ENCODE data around the gene ZNF48.

Gene ZNF48

GRCh38 chr16:30418350-30419181, 23.3 kb downstream of the ZNF48 start:
- no peak overlapping the region for H2BK5ac ChIP-seq (ENCODE audit: low read length)
- no peak overlapping the region for H2BK120ac ChIP-seq (ENCODE audit: low read depth, low read length)
- H4K8ac ChIP-seq (ENCODE audit: low read depth, low read length): no peak overlapping the region
- H3K56ac ChIP-seq (ENCODE audit: low read length): peak overlapping the region; percentile 89
- no peaks in the 10 kb centered on the region for H3K79me2 ChIP-seq (ENCODE audit: control insufficient read depth, insufficient read depth, low read length)
- no peak overlapping the region for H2BK15ac ChIP-seq (replicated peaks; ENCODE audit: low read depth)
- no CpG with 5 or more reads among the region's 31 CpGs for WGBS (ENCODE audit: extremely low coverage, insufficient coverage, low lambda C conversion rate)
- peaks cover 3% of the 10 kb centered on the region for H3K36me3 ChIP-seq (ENCODE audit: control insufficient read depth, insufficient read depth, low read length)
- H3K18ac ChIP-seq (ENCODE audit: low read length): no peak overlapping the region
- no peak overlapping the region for H3K4me3 ChIP-seq (ENCODE audit: low read length)
- H3K4me1 ChIP-seq (ENCODE audit: control insufficient read depth, low read depth, low read length): no peaks in the 10 kb centered on the region
- H3K27ac ChIP-seq (ENCODE audit: low read depth, low read length): peak overlapping the region; percentile 24
- peak overlapping the region; percentile 82 for H3K9ac ChIP-seq (ENCODE audit: low read length)
- H3K4ac ChIP-seq (ENCODE audit: low read depth, low read length): peak overlapping the region; percentile 2
- no peak overlapping the region for H4K5ac ChIP-seq (ENCODE audit: low read length)
- H2AK5ac ChIP-seq (ENCODE audit: low read length): no peak overlapping the region
- H3K23ac ChIP-seq (ENCODE audit: low read length): no peak overlapping the region
- peak overlapping the region; percentile 78 for H3K4me2 ChIP-seq (ENCODE audit: low read length)
- no peak for DNase-seq
- no peaks in the 10 kb centered on the region for H3K79me1 ChIP-seq (ENCODE audit: low read length)
- H3K27me3 ChIP-seq (ENCODE audit: insufficient read depth, low read length, poor library complexity): no peaks in the 10 kb centered on the region

- H3K79me2 ChIP-seq (ENCODE audit: control insufficient read depth, insufficient read depth, low read length): no peaks in the 10 kb centered on the region
- DNase-seq: no peak
- no peaks in the 10 kb centered on the region for H3K27me3 ChIP-seq (ENCODE audit: insufficient read depth, low read length, poor library complexity)
- H3K4me2 ChIP-seq (ENCODE audit: low read length): no peak overlapping the region
- no peak overlapping the region for H2BK5ac ChIP-seq (ENCODE audit: low read length)
- H2AK5ac ChIP-seq (ENCODE audit: low read length): no peak overlapping the region
- peaks cover 9% of the 10 kb centered on the region for H3K36me3 ChIP-seq (ENCODE audit: control insufficient read depth, insufficient read depth, low read length)
- H3K9ac ChIP-seq (ENCODE audit: low read length): no peak overlapping the region
- no peak overlapping the region for H3K4me3 ChIP-seq (ENCODE audit: low read length)
- no peak overlapping the region for H4K8ac ChIP-seq (ENCODE audit: low read depth, low read length)
- H3K4me1 ChIP-seq (ENCODE audit: control insufficient read depth, low read depth, low read length): no peaks in the 10 kb centered on the region
- H3K4ac ChIP-seq (ENCODE audit: low read depth, low read length): no peak overlapping the region
- H3K27ac ChIP-seq (ENCODE audit: low read depth, low read length): no peak overlapping the region
- H3K23ac ChIP-seq (ENCODE audit: low read length): no peak overlapping the region
- no CpG with 5 or more reads among the region's 5 CpGs for WGBS (ENCODE audit: extremely low coverage, insufficient coverage, low lambda C conversion rate)
- H2BK120ac ChIP-seq (ENCODE audit: low read depth, low read length): no peak overlapping the region
- H3K18ac ChIP-seq (ENCODE audit: low read length): no peak overlapping the region
- H4K5ac ChIP-seq (ENCODE audit: low read length): no peak overlapping the region
- peaks cover 4% of the 10 kb centered on the region for H3K79me1 ChIP-seq (ENCODE audit: low read length)
- no peak overlapping the region for H3K56ac ChIP-seq (ENCODE audit: low read length)
- no peak overlapping the region for H2BK15ac ChIP-seq (replicated peaks; ENCODE audit: low read depth)
Observed at GRCh38 chr16:30421010-30421409, 25.8 kb downstream of the ZNF48 start.

GRCh38 chr16:30428055-30428454, 32.8 kb downstream of the ZNF48 start:
- Histone ChIP-seq H2BK120ac (ENCODE audit: low read depth, low read length) (no peak overlapping the region), H2AK5ac (ENCODE audit: low read length) (no peak overlapping the region), H3K4me1 (ENCODE audit: control insufficient read depth, low read depth, low read length) (peaks cover 2% of the 10 kb centered on the region), H3K27me3 (ENCODE audit: insufficient read depth, low read length, poor library complexity) (no peaks in the 10 kb centered on the region), H2BK5ac (ENCODE audit: low read length) (no peak overlapping the region), H3K23ac (ENCODE audit: low read length) (no peak overlapping the region), H4K8ac (ENCODE audit: low read depth, low read length) (no peak overlapping the region), H3K4me2 (ENCODE audit: low read length) (no peak overlapping the region), H3K56ac (ENCODE audit: low read length) (no peak overlapping the region), H3K79me1 (ENCODE audit: low read length) (peaks cover 10% of the 10 kb centered on the region), H3K18ac (ENCODE audit: low read length) (no peak overlapping the region), H4K5ac (ENCODE audit: low read length) (no peak overlapping the region), H2BK15ac (replicated peaks; ENCODE audit: low read depth) (no peak overlapping the region), H3K27ac (ENCODE audit: low read depth, low read length) (no peak overlapping the region), H3K36me3 (ENCODE audit: control insufficient read depth, insufficient read depth, low read length) (peaks cover 7% of the 10 kb centered on the region), H3K79me2 (ENCODE audit: control insufficient read depth, insufficient read depth, low read length) (peaks cover 4% of the 10 kb centered on the region), H3K9ac (ENCODE audit: low read length) (no peak overlapping the region), H3K4ac (ENCODE audit: low read depth, low read length) (no peak overlapping the region), H3K4me3 (ENCODE audit: low read length) (no peak overlapping the region)
- no peak for DNase-seq
- no CpG with 5 or more reads among the region's 4 CpGs for WGBS (ENCODE audit: extremely low coverage, insufficient coverage, low lambda C conversion rate)

- no peak overlapping the region for H3K18ac ChIP-seq (ENCODE audit: low read length)
- no peak overlapping the region for H4K5ac ChIP-seq (ENCODE audit: low read length)
- no peak overlapping the region for H2BK120ac ChIP-seq (ENCODE audit: low read depth, low read length)
- DNase-seq: no peak
- no peak overlapping the region for H3K4ac ChIP-seq (ENCODE audit: low read depth, low read length)
- H2BK5ac ChIP-seq (ENCODE audit: low read length): no peak overlapping the region
- H3K9ac ChIP-seq (ENCODE audit: low read length): peak overlapping the region; percentile 75
- H2BK15ac ChIP-seq (replicated peaks; ENCODE audit: low read depth): no peak overlapping the region
- H3K27me3 ChIP-seq (ENCODE audit: insufficient read depth, low read length, poor library complexity): no peaks in the 10 kb centered on the region
- H3K27ac ChIP-seq (ENCODE audit: low read depth, low read length): no peak overlapping the region
- H3K4me2 ChIP-seq (ENCODE audit: low read length): peak overlapping the region; percentile 47
- H3K4me3 ChIP-seq (ENCODE audit: low read length): peak overlapping the region; percentile 72
- no peak overlapping the region for H2AK5ac ChIP-seq (ENCODE audit: low read length)
- WGBS (ENCODE audit: extremely low coverage, insufficient coverage, low lambda C conversion rate): no CpG with 5 or more reads among the region's 11 CpGs
- peaks cover 10% of the 10 kb centered on the region for H3K79me1 ChIP-seq (ENCODE audit: low read length)
- H3K23ac ChIP-seq (ENCODE audit: low read length): no peak overlapping the region
- H3K79me2 ChIP-seq (ENCODE audit: control insufficient read depth, insufficient read depth, low read length): peaks cover 4% of the 10 kb centered on the region
- H3K4me1 ChIP-seq (ENCODE audit: control insufficient read depth, low read depth, low read length): peaks cover 2% of the 10 kb centered on the region
- H3K56ac ChIP-seq (ENCODE audit: low read length): peak overlapping the region; percentile 84
- H4K8ac ChIP-seq (ENCODE audit: low read depth, low read length): no peak overlapping the region
- peaks cover 3% of the 10 kb centered on the region for H3K36me3 ChIP-seq (ENCODE audit: control insufficient read depth, insufficient read depth, low read length)
Observed at GRCh38 chr16:30429418-30429677, 34.1 kb downstream of the ZNF48 start.

GRCh38 chr16:30429678-30430427, 34.6 kb downstream of the ZNF48 start, which contains the start of gene DCTPP1:
DCTPP1 (minus strand) TSS chr16:30430030; CDS start chr16:30429980, 50 bp downstream.
- no peak within 1 kb of the TSS for H3K23ac ChIP-seq (ENCODE audit: low read length)
- H3K4me1 ChIP-seq (ENCODE audit: control insufficient read depth, low read depth, low read length): peaks cover 2% of the 10 kb centered on the region
- peak; percentile 100 for DNase-seq
- H2BK120ac ChIP-seq (ENCODE audit: low read depth, low read length): no peak within 1 kb of the TSS
- peak within 1 kb of the TSS; percentile 75 for H3K9ac ChIP-seq (ENCODE audit: low read length)
- H3K79me1 ChIP-seq (ENCODE audit: low read length): peaks cover 7% of the 10 kb centered on the region
- peaks cover 4% of the 10 kb centered on the region for H3K79me2 ChIP-seq (ENCODE audit: control insufficient read depth, insufficient read depth, low read length)
- no peaks in the 10 kb centered on the region for H3K27me3 ChIP-seq (ENCODE audit: insufficient read depth, low read length, poor library complexity)
- H3K27ac ChIP-seq (ENCODE audit: low read depth, low read length): no peak within 1 kb of the TSS
- no peak within 1 kb of the TSS for H2BK5ac ChIP-seq (ENCODE audit: low read length)
- H4K8ac ChIP-seq (ENCODE audit: low read depth, low read length): no peak within 1 kb of the TSS
- no peak within 1 kb of the TSS for H2BK15ac ChIP-seq (replicated peaks; ENCODE audit: low read depth)
- H3K4ac ChIP-seq (ENCODE audit: low read depth, low read length): no peak within 1 kb of the TSS
- H4K5ac ChIP-seq (ENCODE audit: low read length): no peak within 1 kb of the TSS
- H3K4me3 ChIP-seq (ENCODE audit: low read length): peak within 1 kb of the TSS; percentile 72
- no CpG with 5 or more reads among the region's 49 CpGs for WGBS (ENCODE audit: extremely low coverage, insufficient coverage, low lambda C conversion rate)
- no peak within 1 kb of the TSS for H2AK5ac ChIP-seq (ENCODE audit: low read length)
- H3K36me3 ChIP-seq (ENCODE audit: control insufficient read depth, insufficient read depth, low read length): no peaks in the 10 kb centered on the region
- H3K4me2 ChIP-seq (ENCODE audit: low read length): peak within 1 kb of the TSS; percentile 47
- H3K56ac ChIP-seq (ENCODE audit: low read length): peak within 1 kb of the TSS; percentile 84
- H3K18ac ChIP-seq (ENCODE audit: low read length): no peak within 1 kb of the TSS
